ENCODE data around the gene ADGRB3.

DNA sequence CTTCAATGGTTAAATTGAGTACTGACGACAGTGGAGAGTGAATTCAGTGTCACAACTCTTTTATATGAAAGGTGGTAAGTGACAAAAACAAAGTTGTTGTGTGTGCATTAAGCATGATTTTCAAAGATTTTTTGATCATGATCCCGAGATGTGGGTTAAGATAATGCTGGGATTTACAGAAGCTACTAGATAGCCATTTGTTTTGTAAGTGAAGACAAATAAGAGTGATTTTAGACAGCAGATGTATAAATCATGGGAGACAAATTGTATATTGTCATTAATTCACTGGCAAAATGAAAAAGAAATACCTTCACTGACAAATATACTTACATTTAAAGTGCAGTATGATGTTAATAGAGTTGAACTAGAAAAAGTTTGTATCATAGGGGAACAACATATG is 6.1 kb downstream of the ADGRB3 start:
- TF ChIP-seq, protein P1, sequence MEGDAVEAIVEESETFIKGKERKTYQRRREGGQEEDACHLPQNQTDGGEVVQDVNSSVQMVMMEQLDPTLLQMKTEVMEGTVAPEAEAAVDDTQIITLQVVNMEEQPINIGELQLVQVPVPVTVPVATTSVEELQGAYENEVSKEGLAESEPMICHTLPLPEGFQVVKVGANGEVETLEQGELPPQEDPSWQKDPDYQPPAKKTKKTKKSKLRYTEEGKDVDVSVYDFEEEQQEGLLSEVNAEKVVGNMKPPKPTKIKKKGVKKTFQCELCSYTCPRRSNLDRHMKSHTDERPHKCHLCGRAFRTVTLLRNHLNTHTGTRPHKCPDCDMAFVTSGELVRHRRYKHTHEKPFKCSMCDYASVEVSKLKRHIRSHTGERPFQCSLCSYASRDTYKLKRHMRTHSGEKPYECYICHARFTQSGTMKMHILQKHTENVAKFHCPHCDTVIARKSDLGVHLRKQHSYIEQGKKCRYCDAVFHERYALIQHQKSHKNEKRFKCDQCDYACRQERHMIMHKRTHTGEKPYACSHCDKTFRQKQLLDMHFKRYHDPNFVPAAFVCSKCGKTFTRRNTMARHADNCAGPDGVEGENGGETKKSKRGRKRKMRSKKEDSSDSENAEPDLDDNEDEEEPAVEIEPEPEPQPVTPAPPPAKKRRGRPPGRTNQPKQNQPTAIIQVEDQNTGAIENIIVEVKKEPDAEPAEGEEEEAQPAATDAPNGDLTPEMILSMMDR (IDR thresholded peaks at IDR 0.05), result no peak
- TF ChIP-seq RCOR1 (IDR thresholded peaks at IDR 0.05; ENCODE audit: low read length), result no peak
- TF ChIP-seq ELF1 (IDR thresholded peaks at IDR 0.05), result no peak
- TF ChIP-seq MXI1 (IDR thresholded peaks at IDR 0.05; ENCODE audit: low read depth, low read length), result no peak
- TF ChIP-seq EZH2phosphoT487 (IDR thresholded peaks at IDR 0.05; ENCODE audit: borderline replicate concordance, low read depth), result no peak
- TF ChIP-seq, protein P2, sequence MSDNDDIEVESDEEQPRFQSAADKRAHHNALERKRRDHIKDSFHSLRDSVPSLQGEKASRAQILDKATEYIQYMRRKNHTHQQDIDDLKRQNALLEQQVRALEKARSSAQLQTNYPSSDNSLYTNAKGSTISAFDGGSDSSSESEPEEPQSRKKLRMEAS (IDR thresholded peaks at IDR 0.05; ENCODE audit: low read depth), result no peak
- TF ChIP-seq TAF1 (IDR thresholded peaks at IDR 0.05; ENCODE audit: borderline replicate concordance, low read depth, low read length), result no peak
- TF ChIP-seq, protein P3, sequence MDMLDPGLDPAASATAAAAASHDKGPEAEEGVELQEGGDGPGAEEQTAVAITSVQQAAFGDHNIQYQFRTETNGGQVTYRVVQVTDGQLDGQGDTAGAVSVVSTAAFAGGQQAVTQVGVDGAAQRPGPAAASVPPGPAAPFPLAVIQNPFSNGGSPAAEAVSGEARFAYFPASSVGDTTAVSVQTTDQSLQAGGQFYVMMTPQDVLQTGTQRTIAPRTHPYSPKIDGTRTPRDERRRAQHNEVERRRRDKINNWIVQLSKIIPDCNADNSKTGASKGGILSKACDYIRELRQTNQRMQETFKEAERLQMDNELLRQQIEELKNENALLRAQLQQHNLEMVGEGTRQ (IDR thresholded peaks at IDR 0.05; ENCODE audit: borderline replicate concordance, low read depth, low read length), result no peak
- TF ChIP-seq, protein P4, sequence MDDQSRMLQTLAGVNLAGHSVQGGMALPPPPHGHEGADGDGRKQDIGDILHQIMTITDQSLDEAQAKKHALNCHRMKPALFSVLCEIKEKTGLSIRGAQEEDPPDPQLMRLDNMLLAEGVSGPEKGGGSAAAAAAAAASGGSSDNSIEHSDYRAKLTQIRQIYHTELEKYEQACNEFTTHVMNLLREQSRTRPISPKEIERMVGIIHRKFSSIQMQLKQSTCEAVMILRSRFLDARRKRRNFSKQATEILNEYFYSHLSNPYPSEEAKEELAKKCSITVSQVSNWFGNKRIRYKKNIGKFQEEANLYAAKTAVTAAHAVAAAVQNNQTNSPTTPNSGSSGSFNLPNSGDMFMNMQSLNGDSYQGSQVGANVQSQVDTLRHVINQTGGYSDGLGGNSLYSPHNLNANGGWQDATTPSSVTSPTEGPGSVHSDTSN (IDR thresholded peaks at IDR 0.05), result no peak
- TF ChIP-seq GABPA (IDR thresholded peaks at IDR 0.05; ENCODE audit: low read depth), result no peak
- no peak for TF ChIP-seq SMC3 (IDR thresholded peaks at IDR 0.05; ENCODE audit: low read depth, low read length)
- no peak for TF ChIP-seq RFX5 (IDR thresholded peaks at IDR 0.05; ENCODE audit: low read length)
- no peak for TF ChIP-seq NFIC (IDR thresholded peaks at IDR 0.05; ENCODE audit: borderline replicate concordance)
- TF ChIP-seq, protein P5, sequence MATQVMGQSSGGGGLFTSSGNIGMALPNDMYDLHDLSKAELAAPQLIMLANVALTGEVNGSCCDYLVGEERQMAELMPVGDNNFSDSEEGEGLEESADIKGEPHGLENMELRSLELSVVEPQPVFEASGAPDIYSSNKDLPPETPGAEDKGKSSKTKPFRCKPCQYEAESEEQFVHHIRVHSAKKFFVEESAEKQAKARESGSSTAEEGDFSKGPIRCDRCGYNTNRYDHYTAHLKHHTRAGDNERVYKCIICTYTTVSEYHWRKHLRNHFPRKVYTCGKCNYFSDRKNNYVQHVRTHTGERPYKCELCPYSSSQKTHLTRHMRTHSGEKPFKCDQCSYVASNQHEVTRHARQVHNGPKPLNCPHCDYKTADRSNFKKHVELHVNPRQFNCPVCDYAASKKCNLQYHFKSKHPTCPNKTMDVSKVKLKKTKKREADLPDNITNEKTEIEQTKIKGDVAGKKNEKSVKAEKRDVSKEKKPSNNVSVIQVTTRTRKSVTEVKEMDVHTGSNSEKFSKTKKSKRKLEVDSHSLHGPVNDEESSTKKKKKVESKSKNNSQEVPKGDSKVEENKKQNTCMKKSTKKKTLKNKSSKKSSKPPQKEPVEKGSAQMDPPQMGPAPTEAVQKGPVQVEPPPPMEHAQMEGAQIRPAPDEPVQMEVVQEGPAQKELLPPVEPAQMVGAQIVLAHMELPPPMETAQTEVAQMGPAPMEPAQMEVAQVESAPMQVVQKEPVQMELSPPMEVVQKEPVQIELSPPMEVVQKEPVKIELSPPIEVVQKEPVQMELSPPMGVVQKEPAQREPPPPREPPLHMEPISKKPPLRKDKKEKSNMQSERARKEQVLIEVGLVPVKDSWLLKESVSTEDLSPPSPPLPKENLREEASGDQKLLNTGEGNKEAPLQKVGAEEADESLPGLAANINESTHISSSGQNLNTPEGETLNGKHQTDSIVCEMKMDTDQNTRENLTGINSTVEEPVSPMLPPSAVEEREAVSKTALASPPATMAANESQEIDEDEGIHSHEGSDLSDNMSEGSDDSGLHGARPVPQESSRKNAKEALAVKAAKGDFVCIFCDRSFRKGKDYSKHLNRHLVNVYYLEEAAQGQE (IDR thresholded peaks at IDR 0.05; ENCODE audit: low read depth, low read length), result no peak
